GM10847 (cell line): ENCODE data around the gene PLXND1.

Experiments
- POLR2A ChIP-seq: IDR thresholded peaks from 2 replicates; pipeline ENCODE4 v1.6.1; 2011; ENCODE audit not compliant: insufficient read length; ENCODE audit errors: extremely low read depth

The PLXND1 gene

DNA sequence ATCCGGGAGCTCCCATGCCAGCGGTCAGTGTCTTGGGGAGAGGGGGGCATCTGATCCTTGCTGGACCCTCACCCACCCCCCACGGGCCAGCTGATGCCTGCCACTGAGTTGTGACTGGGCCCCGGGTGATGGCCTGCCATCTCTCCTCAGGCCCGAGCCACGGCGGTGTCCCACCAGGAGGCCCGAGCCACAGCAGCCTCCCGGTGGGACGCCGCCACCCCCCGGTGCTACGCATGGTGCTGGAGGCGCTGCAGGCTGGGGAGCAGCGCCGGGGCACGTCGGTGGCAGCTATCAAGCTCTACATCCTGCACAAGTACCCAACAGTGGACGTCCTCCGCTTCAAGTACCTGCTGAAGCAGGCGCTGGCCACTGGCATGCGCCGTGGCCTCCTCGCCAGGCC, 59.2 kb downstream of the PLXND1 start:
- no peak for TF ChIP-seq POLR2A

DNA sequence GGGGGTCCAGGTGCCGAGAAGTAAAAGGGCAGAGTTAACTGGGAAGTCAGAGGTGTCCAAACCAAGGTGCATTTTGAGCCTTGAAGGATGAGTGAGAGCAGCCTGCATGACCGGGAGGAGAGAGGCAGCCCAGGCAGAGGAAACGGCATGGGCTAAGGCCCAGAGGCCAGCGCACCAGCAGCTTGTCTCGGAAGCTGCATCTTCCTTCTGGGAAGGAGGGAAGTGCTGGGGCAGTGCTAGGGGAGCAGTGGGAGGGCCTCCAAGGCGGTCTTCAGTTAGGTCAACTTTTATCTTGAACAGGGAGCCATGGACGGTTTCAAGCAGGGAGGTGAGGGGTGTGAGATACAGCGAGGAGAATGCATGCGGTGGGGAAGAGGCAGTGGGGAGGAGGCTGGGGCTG, 62.5 kb downstream of the PLXND1 start:
- no peak for TF ChIP-seq POLR2A

DNA sequence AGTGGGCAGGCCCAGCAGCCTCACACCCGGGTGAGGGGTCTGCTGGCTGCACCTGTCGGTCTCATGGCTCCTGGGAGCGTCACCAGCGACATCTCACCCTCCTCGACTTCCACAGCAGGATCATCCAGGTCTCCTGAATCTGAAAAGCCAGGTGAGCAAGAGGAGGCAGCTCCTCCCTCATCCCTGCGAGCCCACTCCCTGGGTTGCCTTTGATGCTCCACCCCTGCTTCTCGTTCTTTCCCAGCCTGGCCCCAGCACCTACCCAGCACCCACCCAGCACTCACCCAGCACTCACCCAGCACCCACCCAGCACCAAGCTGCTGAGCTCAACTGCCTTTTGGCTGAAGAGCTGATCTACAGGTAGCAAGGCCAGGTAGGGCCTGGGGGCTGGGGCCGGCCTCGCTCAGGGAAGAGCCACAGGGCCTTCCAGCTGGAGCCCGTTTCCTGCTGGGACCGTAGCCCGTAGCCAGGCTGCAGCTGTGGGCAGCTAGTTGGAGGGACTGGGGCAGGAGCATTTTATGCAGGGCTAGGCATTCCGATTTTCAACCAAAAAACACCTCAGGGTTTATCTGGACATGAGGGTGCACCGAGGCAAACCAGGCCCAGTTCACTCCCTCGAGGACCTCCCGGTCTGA, 63.2 kb downstream of the PLXND1 start, which contains the start of gene H1-8:
Gene H1-8 (plus strand): TSS at position 20 of the 635 bp plus-strand sequence. CDS start 44 bp downstream, at position 64.
- no peak for TF ChIP-seq POLR2A

GRCh38 chr3:129542747-129543146, 63.7 kb downstream of the PLXND1 start:
- TF ChIP-seq POLR2A: no peak

DNA sequence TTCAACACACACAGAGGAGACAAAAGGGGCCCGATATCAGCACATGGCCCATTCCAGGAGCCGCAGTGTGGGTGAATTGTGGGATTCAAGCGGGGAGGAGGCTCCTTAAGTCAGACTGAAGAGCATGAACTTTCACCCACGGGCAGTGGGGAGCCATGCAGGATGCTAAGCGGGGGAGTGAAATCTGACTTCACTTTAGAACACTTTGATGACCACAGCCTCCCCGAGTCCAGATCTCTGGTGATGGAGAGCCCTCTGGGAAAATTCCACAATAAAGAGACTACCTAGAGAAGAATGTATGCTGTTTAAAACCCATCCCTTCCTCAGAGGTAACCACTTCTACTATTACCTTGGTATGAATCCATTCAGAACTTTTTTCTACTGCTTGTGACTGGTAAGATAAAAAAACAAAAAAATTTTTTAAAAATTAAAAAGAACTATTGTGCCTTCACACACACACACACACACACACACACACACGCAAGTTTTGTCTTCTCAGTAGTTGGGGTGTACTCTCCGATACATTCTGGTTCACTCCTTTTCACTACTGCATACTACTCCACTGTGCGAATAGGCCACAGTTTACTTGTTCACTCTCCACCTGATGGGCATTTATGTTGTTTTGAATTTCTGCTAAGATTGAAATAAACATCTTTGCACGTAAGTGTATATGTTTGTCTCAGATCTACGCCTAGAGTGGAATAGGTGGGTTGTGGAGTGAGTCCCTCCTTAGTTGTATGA, 65.5 kb downstream of the PLXND1 start:
- TF ChIP-seq POLR2A: no peak

DNA sequence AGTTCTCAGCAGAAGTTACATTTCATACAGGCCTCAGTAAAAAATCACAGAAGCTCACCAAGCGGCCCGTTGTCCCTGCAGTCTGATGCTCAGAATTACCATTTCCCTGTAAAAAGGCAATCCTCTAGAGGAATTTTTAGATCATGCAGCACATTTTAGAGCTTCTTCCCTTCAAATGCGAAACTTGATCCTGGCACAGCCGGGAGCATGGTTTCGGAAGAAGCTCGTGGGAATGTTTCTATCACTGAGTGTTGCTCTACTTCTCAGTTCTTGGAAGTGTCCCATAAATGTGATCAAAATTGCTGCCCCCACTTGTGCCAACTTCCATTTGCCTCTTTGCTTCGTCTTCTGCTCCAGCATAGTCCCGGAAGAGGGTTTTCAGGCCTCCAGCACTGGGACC, 67.3 kb downstream of the PLXND1 start:
- no peak for TF ChIP-seq POLR2A

DNA sequence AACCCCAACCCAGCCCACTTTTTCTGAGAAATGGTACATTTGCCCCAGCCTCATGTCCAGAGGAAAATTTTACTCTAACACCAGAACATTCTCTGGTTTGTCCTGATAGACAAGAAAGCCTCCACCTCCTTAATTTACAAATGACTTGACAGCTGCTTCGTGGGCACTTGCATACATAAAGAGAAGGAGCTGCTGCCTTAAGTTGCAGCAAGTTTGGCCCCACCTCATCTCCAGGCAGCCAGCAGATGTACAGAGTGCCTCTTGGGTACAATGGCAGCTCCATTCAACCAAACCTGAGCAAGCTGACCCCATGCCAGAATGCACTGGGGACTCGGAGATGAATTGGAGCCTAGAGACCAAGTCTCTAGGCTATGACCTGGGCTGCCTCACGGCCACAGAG, 69.7 kb downstream of the PLXND1 start:
- TF ChIP-seq POLR2A: no peak

DNA sequence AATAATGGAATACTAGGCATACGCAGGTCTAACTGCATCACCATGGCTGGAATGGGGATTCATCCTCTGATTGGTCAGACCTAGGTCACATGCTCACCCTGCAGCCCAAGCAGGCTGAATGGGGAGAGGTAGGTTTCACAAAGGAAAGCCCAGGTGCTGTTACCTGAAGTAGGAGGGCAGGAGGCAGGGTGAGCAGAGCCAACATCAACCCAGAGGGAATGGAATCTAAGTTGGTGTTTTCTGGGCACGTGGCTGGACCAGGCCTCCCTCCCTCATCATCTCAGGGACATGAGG, 70.2 kb downstream of the PLXND1 start:
- no peak for TF ChIP-seq POLR2A

- no peak for TF ChIP-seq POLR2A
Observed at GRCh38 chr3:129535075-129535474, 71.4 kb downstream of the PLXND1 start.

DNA sequence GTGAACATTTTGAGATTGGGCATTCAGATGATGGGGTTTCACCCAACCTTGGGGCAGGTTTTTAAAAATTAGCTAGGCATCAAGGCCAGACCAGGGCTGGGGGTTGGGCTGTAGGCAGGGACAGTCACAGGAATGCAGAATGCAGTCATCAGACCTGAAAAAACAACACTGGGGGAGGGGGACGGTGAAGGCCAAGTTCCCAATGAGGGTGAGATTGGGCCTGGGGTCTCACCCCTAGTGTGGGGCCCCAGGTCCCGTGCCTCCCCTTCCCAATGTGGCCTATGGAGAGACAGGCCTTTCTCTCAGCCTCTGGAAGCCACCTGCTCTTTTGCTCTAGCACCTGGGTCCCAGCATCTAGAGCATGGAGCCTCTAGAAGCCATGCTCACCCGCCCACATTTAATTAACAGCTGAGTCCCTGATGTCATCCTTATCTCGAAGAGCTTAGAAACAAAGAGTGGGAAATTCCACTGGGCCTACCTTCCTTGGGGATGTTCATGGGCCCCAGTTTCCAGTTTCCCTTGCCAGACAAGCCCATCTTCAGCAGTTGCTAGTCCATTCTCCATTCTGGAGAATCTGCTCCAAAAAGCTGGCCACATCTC, 71.9 kb downstream of the PLXND1 start:
- no peak for TF ChIP-seq POLR2A

GRCh38 chr3:129533406-129533805, 73.1 kb downstream of the PLXND1 start:
- no peak for TF ChIP-seq POLR2A

- no peak for TF ChIP-seq POLR2A
Observed at GRCh38 chr3:129532261-129532660, 74.2 kb downstream of the PLXND1 start.

GRCh38 chr3:129531699-129532098, 74.8 kb downstream of the PLXND1 start:
- no peak for TF ChIP-seq POLR2A

- TF ChIP-seq POLR2A: no peak
Observed at GRCh38 chr3:129530821-129531220, 75.7 kb downstream of the PLXND1 start.

GRCh38 chr3:129530251-129530791, 76.2 kb downstream of the PLXND1 start:
- no peak for TF ChIP-seq POLR2A
